KMS-11 (cell line): ENCODE data around the gene CAMKMT.

ENCODE experiments used
- H2AFZ ChIP-seq: fragments of 200-600 bp; sonication (generic); 2 replicates; pipeline ENCODE4 v1.6.1; 2016; ENCODE audit warnings: antibody characterized with exemption, mixed run types, low read depth
- H3K27ac ChIP-seq: fragments of 200-600 bp; sonication (generic); 2 replicates; pipeline ENCODE4 v1.6.1; 2016; ENCODE audit warnings: mild to moderate bottlenecking, mixed run types
- H3K27me3 ChIP-seq: fragments of 200-600 bp; sonication (generic); 2 replicates; pipeline ENCODE4 v1.6.1; 2017; ENCODE audit warnings: mild to moderate bottlenecking, low read depth, mixed run types, moderate library complexity; ENCODE audit not compliant: insufficient read depth
- H3K36me3 ChIP-seq: fragments of 200-600 bp; sonication (generic); 2 replicates; pipeline ENCODE4 v1.6.1; 2017; ENCODE audit warnings: mild to moderate bottlenecking, mixed run types; ENCODE audit not compliant: insufficient read depth
- H3K4me1 ChIP-seq: fragments of 200-600 bp; sonication (generic); 2 replicates; pipeline ENCODE4 v1.6.1; 2016; ENCODE audit warnings: mild to moderate bottlenecking, low read depth, mixed run types; ENCODE audit not compliant: poor library complexity, severe bottlenecking
- H3K4me2 ChIP-seq: fragments of 200-600 bp; sonication (generic); 2 replicates; pipeline ENCODE4 v1.7.0; 2016; ENCODE audit warnings: mild to moderate bottlenecking, mixed run types
- H3K4me3 ChIP-seq: fragments of 200-600 bp; sonication (generic); IDR thresholded peaks from 2 replicates; pipeline ENCODE4 v1.6.1; 2017; ENCODE audit warnings: low read depth, low read length, mixed read lengths; ENCODE audit not compliant: insufficient read depth
- H3K79me2 ChIP-seq: fragments of 200-600 bp; sonication (generic); 2 replicates; pipeline ENCODE4 v1.6.1; 2016; ENCODE audit warnings: low read depth, mixed run types; ENCODE audit not compliant: insufficient read depth
- H3K9ac ChIP-seq: fragments of 200-600 bp; sonication (generic); 2 replicates; pipeline ENCODE4 v1.6.1; 2016; ENCODE audit warnings: mild to moderate bottlenecking, mixed run types
- H4K20me1 ChIP-seq: fragments of 200-600 bp; sonication (generic); 2 replicates; pipeline ENCODE4 v1.6.1; 2016; ENCODE audit warnings: mild to moderate bottlenecking, mixed run types; ENCODE audit not compliant: insufficient read depth
- TF ChIP-seq, protein P1 (sequence below): fragments of 200-600 bp; sonication (generic); conservative IDR thresholded peaks from 2 replicates; pipeline ENCODE4 v1.6.1; 2017; ENCODE audit warnings: low read depth, mild to moderate bottlenecking, antibody characterized with exemption, low read length, moderate library complexity, mixed read lengths

CAMKMT gene

DNA sequence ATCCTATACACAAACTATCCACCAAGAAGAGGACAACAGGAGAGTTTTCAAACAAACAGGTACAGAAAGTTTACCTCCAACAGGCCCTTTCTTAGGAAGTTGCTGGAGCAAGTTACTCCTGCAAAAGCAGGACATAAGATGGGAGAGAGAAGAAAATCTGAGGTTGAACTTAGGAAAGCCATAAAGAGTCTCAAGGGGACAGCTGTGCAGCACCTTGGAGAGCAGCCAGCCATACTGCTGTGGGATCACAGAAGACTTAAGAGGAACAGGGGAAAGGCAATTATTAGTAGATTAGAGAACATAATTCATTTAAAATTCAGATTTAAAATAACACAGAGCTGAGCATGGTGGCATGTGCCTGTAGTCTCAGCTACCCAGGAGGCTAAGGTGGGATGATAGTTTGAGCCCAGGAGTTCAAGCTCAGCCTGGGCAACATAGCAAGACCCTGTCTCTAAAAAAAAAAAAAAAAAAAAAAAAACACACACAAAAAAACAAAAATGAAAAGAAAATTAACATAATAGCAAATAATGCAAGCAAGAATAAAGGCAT lies 431.6 kb downstream of the CAMKMT start:
- no peak overlapping the region for H3K4me2 ChIP-seq
- no peaks in the 10 kb centered on the region for H3K36me3 ChIP-seq
- H3K4me3 ChIP-seq: no peak overlapping the region
- TF ChIP-seq, protein P1, sequence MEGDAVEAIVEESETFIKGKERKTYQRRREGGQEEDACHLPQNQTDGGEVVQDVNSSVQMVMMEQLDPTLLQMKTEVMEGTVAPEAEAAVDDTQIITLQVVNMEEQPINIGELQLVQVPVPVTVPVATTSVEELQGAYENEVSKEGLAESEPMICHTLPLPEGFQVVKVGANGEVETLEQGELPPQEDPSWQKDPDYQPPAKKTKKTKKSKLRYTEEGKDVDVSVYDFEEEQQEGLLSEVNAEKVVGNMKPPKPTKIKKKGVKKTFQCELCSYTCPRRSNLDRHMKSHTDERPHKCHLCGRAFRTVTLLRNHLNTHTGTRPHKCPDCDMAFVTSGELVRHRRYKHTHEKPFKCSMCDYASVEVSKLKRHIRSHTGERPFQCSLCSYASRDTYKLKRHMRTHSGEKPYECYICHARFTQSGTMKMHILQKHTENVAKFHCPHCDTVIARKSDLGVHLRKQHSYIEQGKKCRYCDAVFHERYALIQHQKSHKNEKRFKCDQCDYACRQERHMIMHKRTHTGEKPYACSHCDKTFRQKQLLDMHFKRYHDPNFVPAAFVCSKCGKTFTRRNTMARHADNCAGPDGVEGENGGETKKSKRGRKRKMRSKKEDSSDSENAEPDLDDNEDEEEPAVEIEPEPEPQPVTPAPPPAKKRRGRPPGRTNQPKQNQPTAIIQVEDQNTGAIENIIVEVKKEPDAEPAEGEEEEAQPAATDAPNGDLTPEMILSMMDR: no peak
- H2AFZ ChIP-seq: no peak overlapping the region
- H3K27ac ChIP-seq: no peak overlapping the region
- no peak overlapping the region for H3K9ac ChIP-seq
- H3K27me3 ChIP-seq: no peaks in the 10 kb centered on the region
- H3K4me1 ChIP-seq: no peaks in the 10 kb centered on the region
- H4K20me1 ChIP-seq: no peaks in the 10 kb centered on the region
- no peaks in the 10 kb centered on the region for H3K79me2 ChIP-seq

DNA sequence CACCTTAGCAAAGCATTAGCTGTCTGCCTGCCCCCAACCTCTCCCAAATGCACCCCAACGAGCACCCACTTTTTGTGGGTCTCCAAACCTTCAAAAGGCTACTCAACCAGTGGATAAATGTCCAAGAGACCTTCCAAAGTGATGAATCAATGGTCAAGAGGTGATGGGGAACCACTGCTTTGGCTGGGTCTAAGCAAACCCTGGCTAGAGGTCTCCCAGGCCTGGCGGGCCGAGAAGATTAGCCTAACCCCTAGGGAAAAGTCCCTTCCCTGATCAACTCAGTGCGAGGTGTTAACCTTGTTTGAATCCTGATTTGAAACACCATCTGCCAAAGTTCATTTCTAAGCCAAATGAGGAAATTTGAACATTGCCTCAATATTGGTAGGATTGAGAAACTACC lies 435.0 kb downstream of the CAMKMT start:
- TF ChIP-seq, protein P1: no peak
- Histone ChIP-seq H3K79me2 (no peaks in the 10 kb centered on the region), H3K4me3 (no peak overlapping the region), H3K27ac (no peak overlapping the region), H3K27me3 (no peaks in the 10 kb centered on the region), H3K36me3 (no peaks in the 10 kb centered on the region), H2AFZ (no peak overlapping the region), H3K9ac (no peak overlapping the region), H3K4me1 (no peaks in the 10 kb centered on the region), H4K20me1 (no peaks in the 10 kb centered on the region), H3K4me2 (no peak overlapping the region)

DNA sequence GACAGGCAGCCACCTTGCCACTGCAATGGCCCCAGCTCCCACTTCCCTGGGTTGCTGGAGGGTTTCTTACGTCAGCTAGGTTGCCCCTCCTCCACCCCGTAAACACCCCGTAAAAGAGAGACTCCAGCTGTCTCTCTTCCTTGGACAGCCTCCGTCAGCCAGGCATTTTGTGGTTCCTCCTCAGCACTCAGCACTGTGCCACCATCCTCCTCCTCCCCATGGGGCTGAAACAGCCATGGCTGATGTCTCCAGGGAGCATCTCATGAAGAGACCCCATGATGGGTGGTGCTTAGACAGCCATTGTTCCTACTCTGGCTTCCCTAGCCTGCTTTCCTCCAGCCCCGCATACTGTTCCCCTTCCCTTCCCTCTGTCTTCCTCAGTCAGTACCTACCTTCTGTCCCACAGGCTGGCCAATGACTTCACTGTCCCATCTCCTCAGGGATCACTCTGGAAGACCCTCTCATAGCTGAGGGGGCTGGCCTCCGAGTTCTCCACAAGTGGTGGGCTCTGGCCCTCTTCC lies 436.5 kb downstream of the CAMKMT start:
- Histone ChIP-seq H3K9ac (no peak overlapping the region), H2AFZ (no peak overlapping the region), H3K27ac (no peak overlapping the region), H3K27me3 (no peaks in the 10 kb centered on the region), H3K4me3 (no peak overlapping the region), H4K20me1 (no peaks in the 10 kb centered on the region), H3K4me2 (no peak overlapping the region), H3K36me3 (no peaks in the 10 kb centered on the region), H3K4me1 (no peaks in the 10 kb centered on the region), H3K79me2 (no peaks in the 10 kb centered on the region)
- TF ChIP-seq, protein P1: no peak

DNA sequence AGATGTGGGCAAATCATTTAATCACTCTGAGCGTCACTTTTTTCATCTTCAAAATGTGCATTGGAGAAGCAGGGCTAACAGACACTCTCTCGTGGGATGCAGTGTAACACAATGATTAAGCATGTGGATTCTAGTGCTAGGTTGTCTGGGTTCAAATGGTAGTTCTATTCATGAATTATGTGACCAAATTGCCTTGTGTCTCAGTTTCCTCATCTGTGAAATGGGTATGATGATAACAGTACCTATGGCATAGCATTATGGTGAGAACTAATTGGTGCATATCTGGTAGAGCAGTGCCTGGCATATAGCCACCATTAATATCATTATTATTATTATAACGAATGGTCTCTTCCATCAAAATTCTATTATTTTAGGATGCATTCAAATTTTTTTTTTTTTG lies 437.4 kb downstream of the CAMKMT start:
- no peak overlapping the region for H2AFZ ChIP-seq
- no peaks in the 10 kb centered on the region for H3K4me1 ChIP-seq
- H3K4me2 ChIP-seq: no peak overlapping the region
- H3K79me2 ChIP-seq: no peaks in the 10 kb centered on the region
- H3K4me3 ChIP-seq: no peak overlapping the region
- no peaks in the 10 kb centered on the region for H3K36me3 ChIP-seq
- no peak overlapping the region for H3K27ac ChIP-seq
- H4K20me1 ChIP-seq: no peaks in the 10 kb centered on the region
- TF ChIP-seq, protein P1: no peak
- no peak overlapping the region for H3K9ac ChIP-seq
- no peaks in the 10 kb centered on the region for H3K27me3 ChIP-seq
